Ishikawa (cell line): ENCODE measurements around the gene GMPPA.

ENCODE experiments used
- CEBPB ChIP-seq: IDR thresholded peaks from 2 replicates; pipeline ENCODE4 v1.6.1; 2012
- CREB1 ChIP-seq: IDR thresholded peaks from 2 replicates; pipeline ENCODE4 v1.6.1; 2012; ENCODE audit warnings: low read depth
- EGR1 ChIP-seq: IDR thresholded peaks from 2 replicates; pipeline ENCODE4 v1.6.1; 2012
- EP300 ChIP-seq: IDR thresholded peaks from 2 replicates; pipeline ENCODE4 v1.6.1; 2012; ENCODE audit warnings: borderline replicate concordance
- FOXM1 ChIP-seq: IDR thresholded peaks from 2 replicates; pipeline ENCODE4 v1.6.1; 2012; ENCODE audit warnings: low read depth, borderline replicate concordance
- NFIC ChIP-seq: IDR thresholded peaks from 2 replicates; pipeline ENCODE4 v1.6.1; 2012
- RAD21 ChIP-seq: IDR thresholded peaks from 2 replicates; pipeline ENCODE4 v1.6.1; 2012; ENCODE audit warnings: low read depth
- REST ChIP-seq: IDR thresholded peaks from 2 replicates; pipeline ENCODE4 v1.6.1; 2012; ENCODE audit warnings: low read depth, mild to moderate bottlenecking
- TAF1 ChIP-seq: IDR thresholded peaks from 2 replicates; pipeline ENCODE4 v1.6.1; 2012; ENCODE audit warnings: low read depth, mild to moderate bottlenecking
- TCF12 ChIP-seq: IDR thresholded peaks from 2 replicates; pipeline ENCODE4 v1.6.1; 2012; ENCODE audit warnings: low read depth
- TEAD4 ChIP-seq: IDR thresholded peaks from 2 replicates; pipeline ENCODE4 v1.6.1; 2012
- YY1 ChIP-seq: IDR thresholded peaks from 2 replicates; pipeline ENCODE4 v1.6.1; 2012; ENCODE audit warnings: low read depth
- ZBTB7A ChIP-seq: IDR thresholded peaks from 2 replicates; pipeline ENCODE4 v1.6.1; 2012; ENCODE audit warnings: low read depth
- TF ChIP-seq, protein P1 (sequence below): IDR thresholded peaks from 2 replicates; pipeline ENCODE4 v1.6.1; 2012
- TF ChIP-seq, protein P2 (sequence below): IDR thresholded peaks from 2 replicates; pipeline ENCODE4 v1.6.1; 2012

The GMPPA gene

GRCh38 chr2:219476652-219477151 is 22.0 kb upstream of the GMPPA start:
- TF ChIP-seq ZBTB7A (no peak), CEBPB (no peak), EGR1 (no peak), YY1 (no peak), NFIC (no peak), FOXM1 (no peak), TCF12 (no peak), TEAD4 (no peak), EP300 (no peak), REST (no peak), CREB1 (no peak), RAD21 (no peak), TAF1 (no peak)
- TF ChIP-seq, protein P1, sequence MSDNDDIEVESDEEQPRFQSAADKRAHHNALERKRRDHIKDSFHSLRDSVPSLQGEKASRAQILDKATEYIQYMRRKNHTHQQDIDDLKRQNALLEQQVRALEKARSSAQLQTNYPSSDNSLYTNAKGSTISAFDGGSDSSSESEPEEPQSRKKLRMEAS, result no peak
- TF ChIP-seq, protein P2, sequence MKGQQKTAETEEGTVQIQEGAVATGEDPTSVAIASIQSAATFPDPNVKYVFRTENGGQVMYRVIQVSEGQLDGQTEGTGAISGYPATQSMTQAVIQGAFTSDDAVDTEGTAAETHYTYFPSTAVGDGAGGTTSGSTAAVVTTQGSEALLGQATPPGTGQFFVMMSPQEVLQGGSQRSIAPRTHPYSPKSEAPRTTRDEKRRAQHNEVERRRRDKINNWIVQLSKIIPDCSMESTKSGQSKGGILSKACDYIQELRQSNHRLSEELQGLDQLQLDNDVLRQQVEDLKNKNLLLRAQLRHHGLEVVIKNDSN, result no peak

DNA sequence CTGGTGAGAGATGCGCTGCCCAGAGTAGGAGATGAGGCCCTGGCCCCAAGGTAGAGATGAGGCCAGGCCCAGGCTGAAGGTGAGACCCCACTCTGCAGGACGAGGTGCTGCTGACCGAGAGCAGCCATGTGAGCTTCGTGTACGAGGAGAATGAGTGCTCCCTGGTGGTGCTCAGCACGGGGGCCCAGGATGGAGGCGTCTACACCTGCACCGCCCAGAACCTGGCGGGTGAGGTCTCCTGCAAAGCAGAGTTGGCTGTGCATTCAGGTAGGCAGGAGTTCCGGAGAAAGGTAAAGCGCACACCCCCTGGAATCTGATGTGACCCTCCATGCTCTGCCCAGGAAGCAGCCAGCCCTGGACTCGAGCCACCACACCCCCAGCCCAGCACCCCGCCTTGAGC is 21.5 kb upstream of the GMPPA start:
- no peak for TF ChIP-seq REST
- TF ChIP-seq, protein P2, result no peak
- no peak for TF ChIP-seq CEBPB
- no peak for TF ChIP-seq ZBTB7A
- TF ChIP-seq YY1, result no peak
- no peak for TF ChIP-seq EP300
- no peak for TF ChIP-seq FOXM1
- TF ChIP-seq TCF12, result no peak
- TF ChIP-seq CREB1, result no peak
- no peak for TF ChIP-seq EGR1
- no peak for TF ChIP-seq TEAD4
- TF ChIP-seq, protein P1, result no peak
- TF ChIP-seq TAF1, result no peak
- no peak for TF ChIP-seq NFIC
- no peak for TF ChIP-seq RAD21

GRCh38 chr2:219477815-219478214 is 20.9 kb upstream of the GMPPA start:
- TF ChIP-seq ZBTB7A (no peak), EGR1 (no peak), CREB1 (no peak)

GRCh38 chr2:219478916-219479315 is 19.8 kb upstream of the GMPPA start:
- TF ChIP-seq RAD21 (no peak), TCF12 (no peak), CREB1 (no peak), FOXM1 (no peak), YY1 (no peak), CEBPB (no peak), EGR1 (no peak), REST (no peak), TEAD4 (no peak), ZBTB7A (no peak), TAF1 (no peak), EP300 (no peak), NFIC (no peak)
- TF ChIP-seq, protein P2, result no peak
- TF ChIP-seq, protein P1, result no peak
